B cell (primary cell): Measurements from ENCODE around the gene C17orf67. TPM values are rescaled to one million over a fixed set of nuclear protein-coding genes. Genes with fewer than 3 reads are reported as not detected.

ENCODE experiments used
- ATAC-seq: fragments of 200-7000 bp; cut with Tn5 transposase; one replicate; pipeline ENCODE4 v1.10.0; 2021; ENCODE audit warnings: low read depth, mild to moderate bottlenecking, moderate number of reproducible peaks, moderate library complexity
- CTCF ChIA-PET: fragments of 350-600 bp; sonication (Branson Sonifier 250); formaldehyde crosslinking; loops from one replicate; lab custom pipeline; 2021; ENCODE audit warnings: antibody characterized with exemption, inconsistent platforms; lab: Charles Lee
- POLR2A ChIA-PET: fragments of 350-600 bp; sonication (Branson Sonifier 250); formaldehyde crosslinking; loops from one replicate; lab custom pipeline; 2021; ENCODE audit warnings: antibody characterized with exemption; lab: Charles Lee
- DNase-seq: peaks from one replicate; pipeline ENCODE4 v3.0.0; 2013
- H2AFZ ChIP-seq: 2 replicates; pipeline ENCODE4 v1.6.1; 2012; ENCODE audit warnings: mild to moderate bottlenecking, low read depth, low read length; ENCODE audit not compliant: insufficient read depth, poor library complexity, severe bottlenecking
- H3K27ac ChIP-seq, 2 donors: 1 replicate in 1 of 2; 2 replicates in 1 of 2; pipeline ENCODE4 v1.5.1; 2012 to 2013; ENCODE audit warnings: low read length in 2 of 2, mild to moderate bottlenecking in 2 of 2, moderate library complexity in 1 of 2
- H3K27me3 ChIP-seq, 4 experiments: fragments of 200-600 bp in 1 of 4; sonication (generic) in 1 of 4; replicated peaks in 1 of 4; 1 replicate in 2 of 4; 2 replicates in 2 of 4; pipeline versions ENCODE4 v1.6.1 to v1.7.0; 2013 to 2016; ENCODE audit warnings: low read length in 3 of 4, mild to moderate bottlenecking in 2 of 4, mixed read lengths in 1 of 4, moderate library complexity in 1 of 4; ENCODE audit not compliant: insufficient read depth in 4 of 4, control insufficient read depth in 3 of 4; ENCODE audit errors: control extremely low read depth in 1 of 4
- H3K36me3 ChIP-seq, 2 experiments: replicated peaks in 1 of 2; 1 replicate in 1 of 2; 2 replicates in 1 of 2; pipeline versions ENCODE4 v1.6.1 to v1.7.1; 2013; ENCODE audit warnings: low read length in 1 of 2; ENCODE audit not compliant: insufficient read depth in 2 of 2, control insufficient read depth in 1 of 2; ENCODE audit errors: control extremely low read depth in 1 of 2, extremely low read depth in 1 of 2
- H3K4me1 ChIP-seq, 2 donors: fragments of 200-600 bp in 1 of 2; sonication (generic) in 1 of 2; 1 replicate in 1 of 2; 2 replicates in 1 of 2; pipeline versions ENCODE4 v1.5.1 to v1.6.1; 2013 to 2017; ENCODE audit warnings: low read length in 2 of 2; ENCODE audit not compliant: control insufficient read depth in 2 of 2, insufficient read depth in 2 of 2
- H3K4me2 ChIP-seq: replicated peaks from 2 replicates; pipeline ENCODE3; 2012; ENCODE audit warnings: mild to moderate bottlenecking, low read depth, low read length; ENCODE audit not compliant: poor library complexity, severe bottlenecking
- H3K4me3 ChIP-seq, 5 experiments: fragments of 200-600 bp in 1 of 5; sonication (generic) in 1 of 5; 1 replicate in 3 of 5; 2 replicates in 2 of 5; pipeline versions ENCODE4 v1.5.1 to v1.7.0; 2011 to 2016; ENCODE audit warnings: low read length in 4 of 5, mild to moderate bottlenecking in 4 of 5, low read depth in 2 of 5, control low read depth in 1 of 5, moderate library complexity in 1 of 5; ENCODE audit not compliant: insufficient read depth in 1 of 5; ENCODE audit errors: control extremely low read depth in 1 of 5, extremely low read depth in 1 of 5
- H3K79me2 ChIP-seq: fragments of 200-600 bp; sonication (generic); one replicate; pipeline ENCODE4 v1.6.0; 2016; ENCODE audit warnings: low read length; ENCODE audit not compliant: control insufficient read depth, insufficient read depth
- H3K9ac ChIP-seq: fragments of 200-600 bp; sonication (generic); 2 replicates; pipeline ENCODE4 v1.6.1; 2017; ENCODE audit warnings: mild to moderate bottlenecking, low read length, moderate library complexity
- H3K9me3 ChIP-seq, 3 donors: one replicate each; pipeline versions ENCODE4 v1.6.1 to v1.7.1; 2013; ENCODE audit warnings: low read length in 2 of 3; ENCODE audit not compliant: control insufficient read depth in 2 of 3, insufficient read depth in 1 of 3; ENCODE audit errors: control extremely low read depth in 1 of 3
- H4K20me1 ChIP-seq: 2 replicates; pipeline ENCODE4 v1.6.0; 2012; ENCODE audit warnings: mild to moderate bottlenecking, low read length; ENCODE audit not compliant: insufficient read depth, control insufficient read depth, poor library complexity, severe bottlenecking
- H3K27ac Mint-ChIP-seq: one replicate; pipeline ENCODE4 v1.8.0; 2021; ENCODE audit warnings: mixed read lengths
- H3K27me3 Mint-ChIP-seq: one replicate; pipeline ENCODE4 v1.8.0; 2021; ENCODE audit warnings: mixed read lengths
- H3K4me1 Mint-ChIP-seq: one replicate; pipeline ENCODE4 v1.8.0; 2021; ENCODE audit warnings: mixed read lengths
- H3K4me3 Mint-ChIP-seq: one replicate; pipeline ENCODE4 v1.8.0; 2021; ENCODE audit warnings: mixed read lengths
- H3K9me3 Mint-ChIP-seq: one replicate; pipeline ENCODE4 v1.8.0; 2022; ENCODE audit warnings: mixed read lengths; ENCODE audit not compliant: insufficient read depth
- EZH2 ChIP-seq: IDR thresholded peaks from 2 replicates; pipeline ENCODE4 v1.6.1; 2012; ENCODE audit warnings: borderline replicate concordance, low read depth, mild to moderate bottlenecking, moderate library complexity, low read length; ENCODE audit not compliant: insufficient read depth, poor library complexity, severe bottlenecking
- WGBS: methylation state at CpG from one replicate; pipeline ENCODE4 v1.1.5; 2013; ENCODE audit warnings: missing lambda C conversion rate; ENCODE audit not compliant: insufficient coverage; 5-methylcytosine and 5-hydroxymethylcytosine counted together
- intact Hi-C: fragments of 100-400 bp; cut with micrococcal nuclease; formaldehyde crosslinking; loops from one replicate; pipeline ENCODE4 v1.10.0; 2022
- polyA plus RNA-seq: library from polyadenylated mRNA; depleted of rRNA; stranded (reverse); fragments of >200 nt; gene quantifications from 2 replicates; pipeline ENCODE4 v1.2.3, GENCODE V29; 2012
- total RNA-seq, 2 donors: library from RNA; stranded (reverse); fragments of 120-200 nt in 1 of 2; gene quantifications; 1 replicate in 1 of 2; 2 replicates in 1 of 2; pipeline versions ENCODE4 v1.2.3 to v1.2.4, GENCODE V29; 2013 to 2022
- TF ChIP-seq, protein P1 (sequence below): fragments of 200-600 bp; IDR thresholded peaks from one replicate; pipeline ENCODE4 v1.8.0; 2022; ENCODE audit warnings: antibody characterized with exemption, mild to moderate bottlenecking

The C17orf67 gene
- total and polyA plus RNA-seq, 2 donors (not counting 1 experiment from before 2014, with no cell fraction given), result 5.0 to 10.0 TPM

DNA sequence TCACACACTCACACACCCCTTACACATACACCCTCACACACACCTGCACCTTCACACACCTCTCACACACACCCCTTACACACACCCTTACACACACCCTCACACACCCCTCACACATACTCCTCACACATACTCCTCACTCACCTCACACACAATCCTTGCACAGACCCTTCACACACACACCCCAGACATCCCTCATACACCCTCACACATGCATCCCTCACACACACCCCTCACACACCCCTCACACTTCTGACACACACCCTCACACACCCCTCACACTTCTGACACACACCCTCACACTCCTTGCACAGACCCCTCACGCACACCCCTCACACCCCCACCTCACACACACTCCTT, 23.9 kb downstream of the C17orf67 start:
- 100% methylated on average over 1 of the region's 1 CpG for WGBS
- Histone ChIP-seq H3K9ac (no peak overlapping the region), H3K27me3 (no peaks in the 10 kb centered on the region), H3K36me3 (no peaks in the 10 kb centered on the region), H4K20me1 (no peaks in the 10 kb centered on the region), H3K9me3 (no peaks in the 10 kb centered on the region), H3K4me2 (no peak overlapping the region), H3K4me1 (no peaks in the 10 kb centered on the region), H3K79me2 (no peaks in the 10 kb centered on the region), H2AFZ (no peak overlapping the region), H3K4me3 (no peak overlapping the region), H3K27ac (no peak overlapping the region)
- POLR2A ChIA-PET, result no interaction called here
- intact Hi-C loops, result loop anchor here (10.0 kb wide), 1 partner anchor 55 kb away; no protein-coding TSS in a partner anchor
- ATAC-seq (no peak), DNase-seq (no peak)
- CTCF ChIA-PET, result no interaction called here
- no peak overlapping the region for H3K4me3 Mint-ChIP-seq
- TF ChIP-seq EZH2, result no peak
- TF ChIP-seq, protein P1, sequence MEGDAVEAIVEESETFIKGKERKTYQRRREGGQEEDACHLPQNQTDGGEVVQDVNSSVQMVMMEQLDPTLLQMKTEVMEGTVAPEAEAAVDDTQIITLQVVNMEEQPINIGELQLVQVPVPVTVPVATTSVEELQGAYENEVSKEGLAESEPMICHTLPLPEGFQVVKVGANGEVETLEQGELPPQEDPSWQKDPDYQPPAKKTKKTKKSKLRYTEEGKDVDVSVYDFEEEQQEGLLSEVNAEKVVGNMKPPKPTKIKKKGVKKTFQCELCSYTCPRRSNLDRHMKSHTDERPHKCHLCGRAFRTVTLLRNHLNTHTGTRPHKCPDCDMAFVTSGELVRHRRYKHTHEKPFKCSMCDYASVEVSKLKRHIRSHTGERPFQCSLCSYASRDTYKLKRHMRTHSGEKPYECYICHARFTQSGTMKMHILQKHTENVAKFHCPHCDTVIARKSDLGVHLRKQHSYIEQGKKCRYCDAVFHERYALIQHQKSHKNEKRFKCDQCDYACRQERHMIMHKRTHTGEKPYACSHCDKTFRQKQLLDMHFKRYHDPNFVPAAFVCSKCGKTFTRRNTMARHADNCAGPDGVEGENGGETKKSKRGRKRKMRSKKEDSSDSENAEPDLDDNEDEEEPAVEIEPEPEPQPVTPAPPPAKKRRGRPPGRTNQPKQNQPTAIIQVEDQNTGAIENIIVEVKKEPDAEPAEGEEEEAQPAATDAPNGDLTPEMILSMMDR, result no peak
- no peak overlapping the region for H3K27ac Mint-ChIP-seq
- no peaks in the 10 kb centered on the region for H3K27me3 Mint-ChIP-seq
- H3K9me3 Mint-ChIP-seq, result no peaks in the 10 kb centered on the region
- no peaks in the 10 kb centered on the region for H3K4me1 Mint-ChIP-seq

DNA sequence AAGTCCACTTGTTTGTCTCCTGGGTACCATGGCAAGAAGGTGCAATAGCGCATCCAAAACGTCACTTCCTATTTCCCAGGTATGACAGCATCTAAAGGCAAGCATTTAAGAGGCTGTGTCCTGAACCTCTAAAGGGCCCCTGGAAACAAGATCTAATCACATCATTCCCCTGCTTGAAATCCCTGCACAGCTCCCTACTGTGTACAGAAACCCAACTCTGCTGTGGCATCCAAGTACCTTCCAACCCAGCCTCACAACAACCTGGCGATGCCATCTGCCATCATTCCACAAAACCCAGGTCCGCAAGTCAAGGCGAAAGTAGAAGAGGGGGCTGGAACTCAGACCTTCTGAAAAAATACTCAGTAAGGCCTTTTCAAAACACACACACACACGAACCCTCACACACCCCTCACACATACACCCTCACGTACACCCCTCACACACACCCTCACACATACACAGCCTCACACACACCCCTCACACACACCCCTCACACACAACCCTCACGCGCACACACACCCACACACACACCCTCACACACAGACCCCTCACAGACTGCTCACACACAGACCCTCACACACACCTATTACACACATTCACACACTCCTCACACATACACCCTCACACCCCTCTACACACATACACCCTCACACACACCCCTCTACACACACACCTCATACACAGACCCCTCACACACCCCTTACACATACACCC, 24.5 kb downstream of the C17orf67 start:
- Histone ChIP-seq H3K27ac (no peak overlapping the region), H3K79me2 (no peaks in the 10 kb centered on the region), H3K9ac (no peak overlapping the region), H3K27me3 (no peaks in the 10 kb centered on the region), H3K4me2 (no peak overlapping the region), H3K36me3 (no peaks in the 10 kb centered on the region), H3K4me3 (no peak overlapping the region), H4K20me1 (no peaks in the 10 kb centered on the region), H2AFZ (no peak overlapping the region), H3K4me1 (no peaks in the 10 kb centered on the region), H3K9me3 (no peaks in the 10 kb centered on the region)
- ATAC-seq, result no peak
- no peaks in the 10 kb centered on the region for H3K9me3 Mint-ChIP-seq
- no peak overlapping the region for H3K27ac Mint-ChIP-seq
- no peak for DNase-seq
- H3K4me1 Mint-ChIP-seq, result no peaks in the 10 kb centered on the region
- no peak overlapping the region for H3K4me3 Mint-ChIP-seq
- intact Hi-C loops, result no loop called here
- no peaks in the 10 kb centered on the region for H3K27me3 Mint-ChIP-seq
- ChIA-PET CTCF (no interaction called here), POLR2A (no interaction called here)
- TF ChIP-seq, protein P1, result no peak
- TF ChIP-seq EZH2, result no peak
- 95% methylated on average over 9 of the region's 9 CpGs for WGBS
